Mesendoderm (in vitro differentiated cells): ENCODE measurements around the gene PDIA4.
A peak's percentile ranks its signal among the peaks of the same experiment; 100 is the strongest.

Experiments used
- DNase-seq: peaks from one replicate; pipeline ENCODE4 v3.0.0; 2013
- H2AK5ac ChIP-seq: 2 replicates; pipeline ENCODE4 v1.6.1; 2013; ENCODE audit warnings: low read length, inconsistent platforms
- H2BK120ac ChIP-seq: 2 replicates; pipeline ENCODE4 v1.6.1; 2013; ENCODE audit warnings: low read depth, mild to moderate bottlenecking, low read length, moderate library complexity, mixed read lengths
- H2BK15ac ChIP-seq: replicated peaks from 2 replicates; pipeline ENCODE4 v1.6.1; 2013; ENCODE audit warnings: low read depth, mild to moderate bottlenecking, moderate library complexity
- H2BK5ac ChIP-seq: 2 replicates; pipeline ENCODE4 v1.6.1; 2013; ENCODE audit warnings: low read length, inconsistent platforms
- H3K18ac ChIP-seq: 2 replicates; pipeline ENCODE4 v1.6.1; 2013; ENCODE audit warnings: mild to moderate bottlenecking, low read length, mixed read lengths
- H3K23ac ChIP-seq: one replicate; pipeline ENCODE4 v1.6.1; 2013; ENCODE audit warnings: low read length
- H3K27ac ChIP-seq: 2 replicates; pipeline ENCODE4 v1.5.1; 2013; ENCODE audit warnings: low read depth, mild to moderate bottlenecking, inconsistent platforms, low read length, moderate library complexity
- H3K27me3 ChIP-seq: 2 replicates; pipeline ENCODE4 v1.6.1; 2013; ENCODE audit warnings: low read length, control low read depth, mild to moderate bottlenecking, inconsistent platforms; ENCODE audit not compliant: insufficient read depth, poor library complexity
- H3K36me3 ChIP-seq: 2 replicates; pipeline ENCODE4 v1.6.1; 2013; ENCODE audit warnings: low read length, inconsistent platforms; ENCODE audit not compliant: control insufficient read depth, insufficient read depth
- H3K4ac ChIP-seq: one replicate; pipeline ENCODE4 v1.6.1; 2013; ENCODE audit warnings: low read depth, mild to moderate bottlenecking, low read length, moderate library complexity
- H3K4me1 ChIP-seq: 2 replicates; pipeline ENCODE4 v1.6.1; 2013; ENCODE audit warnings: low read depth, low read length, inconsistent platforms; ENCODE audit not compliant: control insufficient read depth
- H3K4me2 ChIP-seq: 2 replicates; pipeline ENCODE4 v1.6.1; 2013; ENCODE audit warnings: low read length
- H3K4me3 ChIP-seq: 2 replicates; pipeline ENCODE4 v1.5.1; 2013; ENCODE audit warnings: mild to moderate bottlenecking, low read length
- H3K56ac ChIP-seq: one replicate; pipeline ENCODE4 v1.6.1; 2013; ENCODE audit warnings: low read length
- H3K79me1 ChIP-seq: 2 replicates; pipeline ENCODE4 v1.6.1; 2013; ENCODE audit warnings: low read length, inconsistent platforms
- H3K79me2 ChIP-seq: 2 replicates; pipeline ENCODE4 v1.6.1; 2013; ENCODE audit warnings: mild to moderate bottlenecking, low read length; ENCODE audit not compliant: control insufficient read depth, insufficient read depth
- H3K9ac ChIP-seq: 2 replicates; pipeline ENCODE4 v1.6.1; 2013; ENCODE audit warnings: low read length, inconsistent platforms
- H4K5ac ChIP-seq: one replicate; pipeline ENCODE4 v1.6.1; 2013; ENCODE audit warnings: low read length
- H4K8ac ChIP-seq: one replicate; pipeline ENCODE4 v1.6.1; 2013; ENCODE audit warnings: low read depth, mild to moderate bottlenecking, control low read depth, low read length, moderate library complexity
- WGBS: extraction: QIAGEN DNeasy Blood & Tissue Kit; methylation state at CpG from one replicate; pipeline ENCODE4 v1.1.7; 2013; ENCODE audit warnings: low lambda C conversion rate, missing lambda C conversion rate; ENCODE audit not compliant: insufficient coverage; ENCODE audit errors: extremely low coverage; 5-methylcytosine and 5-hydroxymethylcytosine counted together

The PDIA4 gene

DNA sequence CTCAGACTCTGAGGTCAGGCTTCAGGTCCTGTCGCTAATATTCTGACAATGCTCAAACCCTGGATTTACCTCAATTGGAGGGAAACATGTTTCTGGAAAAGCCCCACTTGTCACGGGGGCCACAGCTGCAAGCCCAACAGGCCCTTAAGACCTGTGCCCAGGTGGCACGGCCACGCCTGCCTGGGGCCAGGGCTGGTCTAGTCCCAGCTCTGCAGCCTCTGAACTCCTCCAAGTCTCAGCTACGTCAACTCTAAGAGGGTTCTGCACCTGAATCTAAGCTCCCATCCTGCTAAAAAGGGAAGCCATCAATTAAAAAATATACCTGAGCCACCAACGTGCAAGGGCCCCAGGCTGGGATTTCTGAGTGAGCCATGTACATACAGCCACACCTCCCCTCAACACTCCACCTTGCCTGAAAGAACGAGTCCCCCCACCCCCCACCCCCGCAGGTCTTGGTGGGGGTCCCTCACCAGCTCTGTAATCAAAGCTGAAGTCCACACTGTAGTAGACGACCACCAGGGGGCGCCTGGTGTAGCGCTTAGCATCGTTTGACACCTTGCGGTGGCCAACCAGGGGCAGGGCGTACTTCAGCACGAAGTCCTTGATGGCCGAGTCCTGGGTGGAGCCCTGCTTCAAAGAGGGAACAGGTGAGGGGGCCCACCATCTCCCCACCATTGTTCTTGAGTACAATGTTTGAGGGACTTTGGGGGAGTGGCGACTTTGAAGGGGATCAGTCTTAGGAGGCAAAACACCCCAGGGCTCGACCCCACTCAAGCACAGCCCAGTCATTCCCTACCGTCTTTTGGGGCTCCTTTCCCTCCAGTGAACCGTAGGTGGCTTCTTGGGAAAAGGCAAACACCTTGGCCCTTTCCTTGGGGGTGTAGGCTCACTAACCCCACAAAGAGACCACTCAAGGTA, 22.6 kb downstream of the PDIA4 start:
- Histone ChIP-seq H3K79me1 (peaks cover 7% of the 10 kb centered on the region), H3K27ac (no peak overlapping the region), H3K56ac (no peak overlapping the region), H2BK5ac (no peak overlapping the region), H3K4ac (no peak overlapping the region), H2BK120ac (no peak overlapping the region), H3K18ac (no peak overlapping the region), H3K9ac (no peak overlapping the region), H3K23ac (no peak overlapping the region), H3K27me3 (no peaks in the 10 kb centered on the region), H4K5ac (no peak overlapping the region), H2AK5ac (no peak overlapping the region), H4K8ac (no peak overlapping the region), H3K36me3 (peaks cover 36% of the 10 kb centered on the region), H3K79me2 (no peaks in the 10 kb centered on the region), H3K4me3 (no peak overlapping the region), H3K4me1 (no peaks in the 10 kb centered on the region), H2BK15ac (no peak overlapping the region), H3K4me2 (no peak overlapping the region)
- peak; percentile 88 for DNase-seq
- no CpG with 5 or more reads among the region's 20 CpGs for WGBS

DNA sequence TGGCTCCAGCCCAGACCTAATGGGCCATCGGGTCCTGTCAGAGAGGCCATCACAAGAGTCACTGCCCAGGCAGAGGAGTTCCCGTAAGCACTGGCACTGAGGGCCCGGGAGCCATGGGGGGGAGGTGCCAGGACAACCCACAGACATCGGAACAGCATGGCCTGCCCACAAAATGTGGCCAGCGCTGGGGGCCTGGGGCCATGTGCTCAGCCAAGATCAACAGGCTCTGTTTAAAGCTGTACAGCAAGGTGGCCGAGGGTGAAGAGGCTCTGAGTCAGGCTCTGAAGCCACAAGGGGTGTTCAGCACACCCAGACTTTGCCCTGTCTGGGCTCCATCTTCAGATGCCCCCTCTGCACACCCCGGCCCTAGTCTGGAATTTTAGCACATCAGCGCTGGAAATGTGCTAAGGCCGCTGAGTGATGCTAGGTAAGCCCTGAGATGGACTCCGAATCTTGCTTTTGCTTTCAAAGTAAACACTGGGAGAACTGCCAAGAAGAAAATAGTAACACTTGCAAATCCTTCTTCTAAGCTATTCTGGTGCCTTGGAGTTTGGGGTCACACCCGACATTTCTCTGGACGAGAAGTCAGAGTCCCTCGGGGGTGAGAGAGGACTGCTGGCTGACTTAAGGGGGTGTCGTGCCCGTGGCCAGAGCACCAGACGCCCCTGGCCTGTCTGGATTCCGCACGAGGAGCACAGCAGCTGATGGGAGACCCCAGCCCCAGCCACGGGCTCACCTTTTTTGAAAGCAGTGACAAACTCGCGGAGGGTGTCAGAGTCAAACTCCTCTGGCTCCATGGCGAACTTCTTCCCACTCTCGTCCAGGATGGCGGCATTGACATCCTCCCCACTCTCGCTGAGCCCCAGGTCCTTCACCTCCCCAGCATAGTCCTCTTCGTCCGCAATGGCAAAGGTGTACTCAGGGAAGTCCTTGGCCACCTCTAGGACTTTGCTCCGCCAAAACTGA, 23.6 kb downstream of the PDIA4 start:
- Histone ChIP-seq H3K79me2 (no peaks in the 10 kb centered on the region), H3K4ac (no peak overlapping the region), H3K79me1 (peaks cover 7% of the 10 kb centered on the region), H3K27ac (no peak overlapping the region), H3K36me3 (peaks cover 37% of the 10 kb centered on the region), H3K9ac (no peak overlapping the region), H3K4me3 (no peak overlapping the region), H2BK120ac (no peak overlapping the region), H2BK15ac (no peak overlapping the region), H3K18ac (no peak overlapping the region), H3K23ac (no peak overlapping the region), H3K4me1 (no peaks in the 10 kb centered on the region), H3K27me3 (no peaks in the 10 kb centered on the region), H2BK5ac (no peak overlapping the region), H4K5ac (no peak overlapping the region), H2AK5ac (no peak overlapping the region), H3K56ac (no peak overlapping the region), H4K8ac (no peak overlapping the region), H3K4me2 (no peak overlapping the region)
- WGBS = no CpG with 5 or more reads among the region's 28 CpGs
- no peak for DNase-seq

DNA sequence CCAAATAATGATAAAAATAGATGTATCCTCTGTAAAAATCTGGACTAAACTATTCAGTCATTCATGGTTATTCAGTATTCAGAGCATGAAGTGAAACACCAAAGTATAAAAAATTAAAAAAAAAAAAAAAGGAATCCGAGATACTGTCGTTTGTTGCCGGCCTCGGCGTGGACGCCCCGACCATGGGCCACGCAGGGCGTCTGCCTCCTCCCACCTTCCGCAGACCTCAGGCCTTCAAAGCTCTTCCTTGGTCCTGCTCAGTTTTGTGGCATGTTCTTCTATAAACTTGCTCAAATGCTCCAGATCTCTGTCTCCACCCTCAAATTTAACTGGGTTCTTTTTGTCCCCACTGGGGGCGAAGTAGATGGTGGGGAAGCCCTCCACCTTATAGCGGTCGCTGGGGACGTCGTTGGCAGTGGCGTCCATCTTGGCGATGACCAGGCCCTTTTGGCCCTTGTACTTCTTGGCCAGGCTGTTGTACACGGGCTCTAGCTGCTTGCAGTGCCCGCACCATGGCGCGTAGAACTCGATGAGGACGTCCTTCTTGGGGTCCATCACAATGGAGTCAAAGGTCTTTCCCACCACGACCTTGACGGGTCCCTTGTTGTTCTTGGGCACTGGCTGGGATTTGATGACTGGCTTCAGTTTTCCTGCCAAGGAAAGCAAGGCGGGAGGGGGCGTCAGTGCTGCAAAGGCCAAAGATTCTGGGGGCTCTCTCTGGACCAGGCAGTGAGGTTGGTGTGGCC, 24.6 kb downstream of the PDIA4 start:
- Histone ChIP-seq H3K4ac (no peak overlapping the region), H3K18ac (no peak overlapping the region), H3K79me2 (no peaks in the 10 kb centered on the region), H4K5ac (no peak overlapping the region), H3K36me3 (peaks cover 32% of the 10 kb centered on the region), H3K4me2 (no peak overlapping the region), H3K23ac (no peak overlapping the region), H3K4me1 (no peaks in the 10 kb centered on the region), H3K79me1 (peaks cover 5% of the 10 kb centered on the region), H3K27me3 (no peaks in the 10 kb centered on the region), H3K27ac (no peak overlapping the region), H2BK15ac (no peak overlapping the region), H2BK5ac (no peak overlapping the region), H3K9ac (no peak overlapping the region), H3K56ac (no peak overlapping the region), H3K4me3 (no peak overlapping the region), H4K8ac (no peak overlapping the region), H2BK120ac (no peak overlapping the region), H2AK5ac (no peak overlapping the region)
- DNase-seq = no peak
- no CpG with 5 or more reads among the region's 27 CpGs for WGBS

DNA sequence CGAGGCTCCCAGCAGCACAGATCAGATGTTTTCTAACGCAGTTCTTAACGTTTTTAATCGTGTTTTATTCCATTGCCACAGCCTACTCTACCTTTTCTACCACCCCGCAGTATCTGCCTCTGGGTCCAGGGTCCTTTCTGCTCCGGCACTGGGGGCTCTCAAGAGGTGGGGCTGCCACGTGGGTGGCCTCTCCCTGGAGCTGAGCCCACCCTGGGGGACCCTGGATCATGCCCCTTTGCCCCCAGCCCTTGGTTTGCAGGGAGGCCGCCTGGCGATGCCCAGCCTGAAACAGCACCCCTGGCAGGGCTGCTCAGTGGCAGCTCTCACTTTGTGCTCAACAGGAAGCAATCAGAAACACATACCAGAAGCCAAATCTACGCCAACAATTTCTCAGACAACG, 25.3 kb downstream of the PDIA4 start:
- H2BK120ac ChIP-seq = no peak overlapping the region
- H2AK5ac ChIP-seq = no peak overlapping the region
- H3K18ac ChIP-seq = no peak overlapping the region
- peaks cover 31% of the 10 kb centered on the region for H3K36me3 ChIP-seq
- H3K9ac ChIP-seq = no peak overlapping the region
- no CpG with 5 or more reads among the region's 11 CpGs for WGBS
- H3K4me3 ChIP-seq = no peak overlapping the region
- no peak overlapping the region for H3K56ac ChIP-seq
- no peak for DNase-seq
- H4K5ac ChIP-seq = no peak overlapping the region
- H2BK15ac ChIP-seq = no peak overlapping the region
- peaks cover 5% of the 10 kb centered on the region for H3K79me1 ChIP-seq
- H3K79me2 ChIP-seq = no peaks in the 10 kb centered on the region
- no peaks in the 10 kb centered on the region for H3K27me3 ChIP-seq
- no peak overlapping the region for H3K4ac ChIP-seq
- no peak overlapping the region for H4K8ac ChIP-seq
- H3K4me1 ChIP-seq = no peaks in the 10 kb centered on the region
- H2BK5ac ChIP-seq = no peak overlapping the region
- no peak overlapping the region for H3K23ac ChIP-seq
- no peak overlapping the region for H3K27ac ChIP-seq
- H3K4me2 ChIP-seq = no peak overlapping the region

DNA sequence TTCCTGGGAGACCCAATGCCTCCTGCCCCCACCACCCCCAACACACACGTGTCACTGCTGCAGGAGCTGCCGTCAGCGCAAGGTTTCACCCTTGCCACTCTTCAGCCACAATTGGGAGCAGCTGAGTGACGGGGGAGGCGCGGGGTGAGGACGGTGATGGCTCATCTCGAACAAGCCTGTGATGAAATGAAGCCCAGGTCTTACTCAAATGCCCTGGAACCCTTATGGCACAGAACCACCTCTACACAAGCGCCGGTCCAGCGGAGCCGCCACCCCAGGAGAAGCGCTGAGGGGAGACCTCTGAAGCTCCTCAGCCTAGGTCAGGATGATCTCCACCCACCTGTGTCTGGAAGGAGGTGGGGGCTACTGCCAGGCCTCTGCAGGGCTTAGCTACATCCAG, 25.7 kb downstream of the PDIA4 start:
- H3K27me3 ChIP-seq = no peaks in the 10 kb centered on the region
- H3K9ac ChIP-seq = no peak overlapping the region
- H3K18ac ChIP-seq = no peak overlapping the region
- no peaks in the 10 kb centered on the region for H3K4me1 ChIP-seq
- no peak overlapping the region for H3K4ac ChIP-seq
- H2BK120ac ChIP-seq = no peak overlapping the region
- peaks cover 5% of the 10 kb centered on the region for H3K79me1 ChIP-seq
- DNase-seq = no peak
- H3K27ac ChIP-seq = no peak overlapping the region
- no peak overlapping the region for H3K4me3 ChIP-seq
- no peak overlapping the region for H3K23ac ChIP-seq
- H4K8ac ChIP-seq = no peak overlapping the region
- no peak overlapping the region for H2BK15ac ChIP-seq
- no peak overlapping the region for H3K56ac ChIP-seq
- H3K4me2 ChIP-seq = no peak overlapping the region
- no peak overlapping the region for H2BK5ac ChIP-seq
- H3K36me3 ChIP-seq = peaks cover 27% of the 10 kb centered on the region
- H2AK5ac ChIP-seq = no peak overlapping the region
- WGBS = no CpG with 5 or more reads among the region's 13 CpGs
- H4K5ac ChIP-seq = no peak overlapping the region
- H3K79me2 ChIP-seq = no peaks in the 10 kb centered on the region
